Body of pancreas (tissue), 4 donors: ENCODE data around the gene ASB15. TPM values are rescaled to one million over a fixed set of nuclear protein-coding genes. Genes with fewer than 3 reads are reported as not detected.

Experiments used
- ATAC-seq: fragments of 150-250 bp; one replicate; pipeline ENCODE4 v1.9.1; 2016
- DNase-seq, 4 donors: peaks; one replicate each; pipeline ENCODE4 v3.0.0-alpha.2; 2019
- H3K27ac ChIP-seq, 4 donors: fragments of 200-600 bp; sonication (generic); 1 replicate in 3 of 4; 2 replicates in 1 of 4; pipeline versions ENCODE4 v1.5.1 to v1.6.1; 2016 to 2019; ENCODE audit warnings: mild to moderate bottlenecking in 1 of 4, mixed read lengths in 1 of 4, moderate library complexity in 1 of 4
- H3K27me3 ChIP-seq, 2 donors: fragments of 200-600 bp; sonication (generic); one replicate each; pipeline ENCODE4 v1.6.0; 2016; ENCODE audit warnings: mild to moderate bottlenecking in 1 of 2
- H3K36me3 ChIP-seq, 2 donors: fragments of 200-600 bp; sonication (generic); replicated peaks in 1 of 2; 2 replicates each; pipeline ENCODE4 v1.5.1; 2016; ENCODE audit warnings: low read depth in 2 of 2; ENCODE audit not compliant: insufficient read depth in 1 of 2
- H3K4me1 ChIP-seq: fragments of 200-600 bp; sonication (generic); one replicate; pipeline ENCODE4 v1.6.0; 2016
- H3K4me3 ChIP-seq, 2 donors: fragments of 200-600 bp; sonication (generic); 1 replicate in 1 of 2; 2 replicates in 1 of 2; pipeline ENCODE4 v1.5.1; 2016 to 2019
- H3K9me3 ChIP-seq, 3 donors: fragments of 200-600 bp; sonication (generic); 1 replicate in 2 of 3; 2 replicates in 1 of 3; pipeline ENCODE4 v1.5.1; 2016
- CTCF ChIP-seq, 7 experiments: fragments of 450-650 bp in 4 of 7; fragments of 200-600 bp in 3 of 7; sonication (generic) in 3 of 7; IDR thresholded peaks; one replicate each; pipeline ENCODE4 v1.5.1; 2016 to 2019; ENCODE audit warnings: antibody characterized with exemption in 7 of 7
- POLR2A ChIP-seq, 3 donors: fragments of 450-650 bp; IDR thresholded peaks; one replicate each; pipeline ENCODE4 v1.6.1; 2016; ENCODE audit warnings: antibody characterized with exemption in 3 of 3, mild to moderate bottlenecking in 2 of 3
- WGBS, 2 donors: methylation state at CpG; one replicate each; pipeline ENCODE4 v1.1.5; 2017; 5-methylcytosine and 5-hydroxymethylcytosine counted together
- intact Hi-C: fragments of 100-400 bp; cut with DNase I; formaldehyde crosslinking; loops from one replicate; pipeline ENCODE4 v1.15.1; 2023
- total RNA-seq, 2 donors: library from RNA; depleted of rRNA; stranded (reverse); fragments of >200 nt; gene quantifications; one replicate each; pipeline ENCODE4 v1.1.0, GENCODE V29; 2016

Gene ASB15
- total RNA-seq, 2 donors from 2014 or later: not detected

- Histone ChIP-seq H3K4me1 (no peaks in the 10 kb centered on the region), H3K36me3 (no peaks in the 10 kb centered on the region), H3K27me3 (no peaks in the 10 kb centered on the region), H3K9me3 (no peaks in the 10 kb centered on the region), H3K27ac (no peak overlapping the region), H3K4me3 (no peak overlapping the region)
- DNase-seq: no peak
- no peak for ATAC-seq
- TF ChIP-seq CTCF (IDR thresholded peaks at IDR 0.05) (no peak), POLR2A (IDR thresholded peaks at IDR 0.05) (no peak)
- intact Hi-C loops: no loop called here
- 82 to 83% methylated on average over 3 of the region's 3 CpGs for WGBS, 2 donors
Measured at GRCh38 chr7:123573341-123573740, 28.3 kb upstream of the ASB15 start.

GRCh38 chr7:123573896-123574467 lies 27.6 kb upstream of the ASB15 start:
- no peak overlapping the region for H3K27ac ChIP-seq
- no peaks in the 10 kb centered on the region for H3K27me3 ChIP-seq
- ATAC-seq: no peak
- no peak for TF ChIP-seq CTCF (IDR thresholded peaks at IDR 0.05)
- no peak for TF ChIP-seq POLR2A (IDR thresholded peaks at IDR 0.05)
- no peak for DNase-seq
- intact Hi-C loops: no loop called here
- H3K36me3 ChIP-seq: no peaks in the 10 kb centered on the region
- no peak overlapping the region for H3K4me3 ChIP-seq
- no peaks in the 10 kb centered on the region for H3K9me3 ChIP-seq
- 79 to 82% methylated on average over 2 of the region's 2 CpGs for WGBS, 2 donors
- no peaks in the 10 kb centered on the region for H3K4me1 ChIP-seq

GRCh38 chr7:123579416-123579815 lies 22.2 kb upstream of the ASB15 start:
- intact Hi-C loops: no loop called here
- Histone ChIP-seq H3K9me3 (no peaks in the 10 kb centered on the region), H3K4me1 (no peaks in the 10 kb centered on the region), H3K36me3 (no peaks in the 10 kb centered on the region), H3K27me3 (no peaks in the 10 kb centered on the region), H3K4me3 (no peak overlapping the region), H3K27ac (no peak overlapping the region)
- ATAC-seq: no peak
- no peak for DNase-seq
- TF ChIP-seq CTCF (IDR thresholded peaks at IDR 0.05): no peak
- no peak for TF ChIP-seq POLR2A (IDR thresholded peaks at IDR 0.05)

- H3K36me3 ChIP-seq: no peaks in the 10 kb centered on the region
- DNase-seq: peak in 2 of 4 donors; percentile 28 to 32
- H3K27ac ChIP-seq: no peak overlapping the region
- no peaks in the 10 kb centered on the region for H3K4me1 ChIP-seq
- 17 to 19% methylated on average over 8 of the region's 8 CpGs for WGBS, 2 donors
- peak; percentile 47 for ATAC-seq
- intact Hi-C loops: no loop called here
- H3K9me3 ChIP-seq: no peaks in the 10 kb centered on the region
- TF ChIP-seq CTCF (IDR thresholded peaks at IDR 0.05) (peak in 6 of 7 experiments; percentile 33 to 54 (median 47)), POLR2A (IDR thresholded peaks at IDR 0.05) (no peak)
- H3K4me3 ChIP-seq: no peak overlapping the region
- H3K27me3 ChIP-seq: no peaks in the 10 kb centered on the region
Measured at GRCh38 chr7:123580406-123581161, 21.0 kb upstream of the ASB15 start.

GRCh38 chr7:123581162-123581459 lies 20.5 kb upstream of the ASB15 start:
- ATAC-seq (no peak), DNase-seq (no peak)
- intact Hi-C loops: no loop called here
- Histone ChIP-seq H3K4me3 (no peak overlapping the region), H3K4me1 (no peaks in the 10 kb centered on the region), H3K27me3 (no peaks in the 10 kb centered on the region), H3K9me3 (no peaks in the 10 kb centered on the region), H3K36me3 (no peaks in the 10 kb centered on the region), H3K27ac (no peak overlapping the region)
- WGBS, 2 donors: 4 to 6% methylated on average over 2 of the region's 2 CpGs
- TF ChIP-seq POLR2A (IDR thresholded peaks at IDR 0.05) (no peak), CTCF (IDR thresholded peaks at IDR 0.05) (no peak)
